Right hindlimb (tissue), 1 donor: ENCODE measurements around the gene GPALPP1.
A peak's percentile ranks its signal among the peaks of the same experiment; 100 is the strongest.
"Not testable (repeated sequence)": the region's sequence is repeated elsewhere in the genome, so short reads cannot be mapped to it uniquely, and the experiment has no call there.

Experiments
- DNase-seq: peaks from one replicate; pipeline ENCODE4 v3.0.0-alpha.2; 2018

The GPALPP1 gene

GRCh38 chr13:45007225-45007624 is 17.9 kb downstream of the GPALPP1 start:
- DNase-seq = no peak

GRCh38 chr13:45007823-45008222 is 18.5 kb downstream of the GPALPP1 start:
- DNase-seq = no peak

GRCh38 chr13:45011198-45011597 is 21.9 kb downstream of the GPALPP1 start:
- no peak for DNase-seq

GRCh38 chr13:45015300-45015699 is 26.0 kb downstream of the GPALPP1 start:
- no peak for DNase-seq

- DNase-seq = no peak
Observed at GRCh38 chr13:45016792-45017425, 27.6 kb downstream of the GPALPP1 start.

- DNase-seq = not testable (repeated sequence)
Observed at GRCh38 chr13:45019981-45020380, 30.6 kb downstream of the GPALPP1 start.

- no peak for DNase-seq
Observed at GRCh38 chr13:45021250-45021649, 31.9 kb downstream of the GPALPP1 start.

GRCh38 chr13:45024847-45025246 is 35.5 kb downstream of the GPALPP1 start:
- no peak for DNase-seq

GRCh38 chr13:45034342-45034741 is 45.0 kb downstream of the GPALPP1 start:
- DNase-seq = no peak

GRCh38 chr13:45036206-45036605 is 46.9 kb downstream of the GPALPP1 start:
- no peak for DNase-seq

GRCh38 chr13:45040173-45040572 is 50.8 kb downstream of the GPALPP1 start:
- no peak for DNase-seq

GRCh38 chr13:45040622-45041021 is 51.3 kb downstream of the GPALPP1 start:
- no peak for DNase-seq

GRCh38 chr13:45042539-45042938 is 53.2 kb downstream of the GPALPP1 start:
- DNase-seq = no peak

- DNase-seq = no peak
Observed at GRCh38 chr13:45046445-45046844, 57.1 kb downstream of the GPALPP1 start.

- peak; percentile 81 for DNase-seq
Observed at GRCh38 chr13:45047394-45048310, 58.3 kb downstream of the GPALPP1 start.

- no peak for DNase-seq
Observed at GRCh38 chr13:45048890-45049407, 59.6 kb downstream of the GPALPP1 start.

- DNase-seq = no peak
Observed at GRCh38 chr13:45049478-45049877, 60.1 kb downstream of the GPALPP1 start.

GRCh38 chr13:45051315-45051714 is 62.0 kb downstream of the GPALPP1 start:
- no peak for DNase-seq

GRCh38 chr13:45055198-45055901 is 66.0 kb downstream of the GPALPP1 start:
- no peak for DNase-seq

GRCh38 chr13:45055902-45056648 is 66.7 kb downstream of the GPALPP1 start:
- DNase-seq = peak; percentile 53

- DNase-seq = no peak
Observed at GRCh38 chr13:45060062-45060461, 70.7 kb downstream of the GPALPP1 start.

- DNase-seq = no peak
Observed at GRCh38 chr13:45063261-45063860, 74.0 kb downstream of the GPALPP1 start.
